ENCODE data around the gene DRG2.

DRG2 gene

GRCh38 chr17:18117982-18118975, 30.5 kb downstream of the DRG2 start:
- DNase-seq: no peak

- DNase-seq: no peak
Measured at GRCh38 chr17:18119166-18119745, 31.5 kb downstream of the DRG2 start.

GRCh38 chr17:18119938-18120337, 32.2 kb downstream of the DRG2 start:
- no peak for DNase-seq

- DNase-seq: no peak
Measured at GRCh38 chr17:18120461-18121017, 32.8 kb downstream of the DRG2 start.

- no peak for DNase-seq
Measured at GRCh38 chr17:18121144-18121910, 33.6 kb downstream of the DRG2 start.

GRCh38 chr17:18122990-18123753, 35.4 kb downstream of the DRG2 start:
- no peak for DNase-seq

- DNase-seq: no peak
Measured at GRCh38 chr17:18124345-18125126, 36.8 kb downstream of the DRG2 start.

- peak; percentile 19 for DNase-seq
Measured at GRCh38 chr17:18129041-18129502, 41.3 kb downstream of the DRG2 start.

GRCh38 chr17:18132711-18133110, 45.0 kb downstream of the DRG2 start:
- DNase-seq: no peak

- no peak for DNase-seq
Measured at GRCh38 chr17:18136357-18136756, 48.6 kb downstream of the DRG2 start.

GRCh38 chr17:18138065-18138749, 50.5 kb downstream of the DRG2 start:
- DNase-seq: peak; percentile 5

- DNase-seq: no peak
Measured at GRCh38 chr17:18139092-18139491, 51.3 kb downstream of the DRG2 start.

GRCh38 chr17:18139498-18139897, 51.8 kb downstream of the DRG2 start:
- DNase-seq: no peak

GRCh38 chr17:18139949-18140348, 52.2 kb downstream of the DRG2 start:
- DNase-seq: no peak

- DNase-seq: no peak
Measured at GRCh38 chr17:18140648-18141047, 52.9 kb downstream of the DRG2 start.

- DNase-seq: peak; percentile 49
Measured at GRCh38 chr17:18141210-18141803, 53.6 kb downstream of the DRG2 start.

- DNase-seq: no peak
Measured at GRCh38 chr17:18142417-18142816, 54.7 kb downstream of the DRG2 start.

- peak; percentile 8 for DNase-seq
Measured at GRCh38 chr17:18143044-18143936, 55.5 kb downstream of the DRG2 start.

- no peak for DNase-seq
Measured at GRCh38 chr17:18144261-18144660, 56.5 kb downstream of the DRG2 start.
